Stimulated activated CD4-positive, alpha-beta T cell treated with anti-CD3 and anti-CD28 coated beads, Interleukin-1b, Interleukin-23, amount 100 ng/mL, for 4 hours (primary cell): ENCODE results near the gene LRGUK.
"Not testable (repeated sequence)": the region's sequence is repeated elsewhere in the genome, so short reads cannot be mapped to it uniquely, and the experiment has no call there.

Experiments
- DNase-seq, 2 donors: peaks; one replicate each; pipeline ENCODE4 v3.0.0-alpha.2; 2020; ENCODE audit warnings: low read depth in 2 of 2

The LRGUK gene

GRCh38 chr7:134246761-134247160, 119.6 kb downstream of the LRGUK start:
- DNase-seq = no peak

- DNase-seq = no peak
These were observed 121.1 kb downstream of the LRGUK start for GRCh38 chr7:134248196-134248595.

GRCh38 chr7:134254311-134254710, 127.2 kb downstream of the LRGUK start:
- DNase-seq = no peak

GRCh38 chr7:134255814-134256213, 128.7 kb downstream of the LRGUK start:
- no peak for DNase-seq

- no peak for DNase-seq
These were observed 135.2 kb downstream of the LRGUK start for GRCh38 chr7:134262322-134262721.

- DNase-seq = no peak
These were observed 149.8 kb downstream of the LRGUK start for GRCh38 chr7:134276951-134277350.

- DNase-seq = no peak
These were observed 151.5 kb downstream of the LRGUK start for GRCh38 chr7:134278502-134279153.

GRCh38 chr7:134279336-134279735, 152.2 kb downstream of the LRGUK start:
- no peak for DNase-seq

- no peak for DNase-seq
These were observed 152.8 kb downstream of the LRGUK start for GRCh38 chr7:134279898-134280297.

- no peak for DNase-seq
These were observed 153.4 kb downstream of the LRGUK start for GRCh38 chr7:134280508-134280907.

GRCh38 chr7:134284011-134284410, 156.9 kb downstream of the LRGUK start:
- no peak for DNase-seq

GRCh38 chr7:134284952-134285351, 157.8 kb downstream of the LRGUK start:
- DNase-seq = no peak

GRCh38 chr7:134287916-134288659, 160.9 kb downstream of the LRGUK start:
- DNase-seq = no peak

- no peak for DNase-seq
These were observed 162.3 kb downstream of the LRGUK start for GRCh38 chr7:134289423-134289822.

- no peak for DNase-seq
These were observed 162.7 kb downstream of the LRGUK start for GRCh38 chr7:134289841-134290240.

GRCh38 chr7:134290286-134290685, 163.1 kb downstream of the LRGUK start:
- no peak for DNase-seq

- DNase-seq = no peak
These were observed 166.0 kb downstream of the LRGUK start for GRCh38 chr7:134293002-134293740.

GRCh38 chr7:134295982-134296381, 168.8 kb downstream of the LRGUK start:
- DNase-seq = not testable (repeated sequence)

GRCh38 chr7:134297489-134297888, 170.3 kb downstream of the LRGUK start:
- DNase-seq = no peak

GRCh38 chr7:134298902-134299683, 172.0 kb downstream of the LRGUK start:
- no peak for DNase-seq

GRCh38 chr7:134300988-134301387, 173.8 kb downstream of the LRGUK start:
- no peak for DNase-seq

- DNase-seq = no peak
These were observed 174.5 kb downstream of the LRGUK start for GRCh38 chr7:134301592-134301991.
